Measurements from ENCODE around the gene TTLL8. TPM values are rescaled to one million over a fixed set of nuclear protein-coding genes. Genes with fewer than 3 reads are reported as not detected.

The TTLL8 gene
- total RNA-seq, 2 experiments from 2014 or later = not detected

DNA sequence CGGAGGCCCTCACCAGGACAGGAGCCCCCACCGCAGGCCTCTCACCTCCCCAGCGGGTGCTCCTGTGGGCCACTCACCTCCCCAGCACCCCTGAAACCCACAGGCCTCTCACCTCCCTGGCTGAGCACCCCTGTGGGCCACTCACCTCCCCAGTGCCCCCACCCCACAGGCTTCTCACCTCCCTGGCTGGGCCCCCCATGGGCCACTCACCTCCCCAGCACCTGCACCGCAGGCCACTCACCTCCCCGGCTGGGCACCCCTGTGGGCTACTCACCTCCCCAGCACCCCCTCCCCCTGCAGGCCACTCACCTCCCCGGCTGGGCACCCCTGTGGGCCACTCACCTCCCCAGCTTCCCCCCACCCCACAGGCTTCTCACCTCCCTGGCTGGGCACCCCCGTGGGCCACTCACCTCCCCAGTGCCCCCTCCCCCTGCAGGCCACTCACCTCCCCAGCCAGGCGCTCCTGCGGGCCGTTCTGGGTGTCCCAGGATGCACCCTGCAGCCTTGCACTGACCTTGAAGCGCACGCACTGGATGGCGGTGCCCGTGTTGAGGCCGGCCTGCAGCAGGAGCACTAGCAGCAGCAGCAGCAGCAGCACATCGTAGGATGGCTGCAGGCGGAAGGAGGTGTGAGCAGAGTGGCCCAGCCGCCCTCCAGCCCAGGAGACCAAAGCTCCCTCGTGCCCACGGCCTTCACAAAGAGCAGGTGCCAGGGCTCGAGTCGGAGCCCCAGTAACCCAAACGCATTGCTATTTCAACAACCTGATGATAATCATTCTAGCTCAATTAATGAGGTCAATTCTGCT lies 5.7 kb upstream of the TTLL8 start:
- ChIA-PET CTCF (no interaction called here), POLR2A (no interaction called here)
- Mint-ChIP-seq H3K36me3 (ENCODE audit: low read depth) (no peaks in the 10 kb centered on the region), H3K27me3 (peaks cover 10% of the 10 kb centered on the region), H3K4me1 (no peaks in the 10 kb centered on the region), H3K27ac (no peak overlapping the region), H3K9me3 (no peaks in the 10 kb centered on the region), H3K4me3 (no peak overlapping the region)
- no peak for DNase-seq

DNA sequence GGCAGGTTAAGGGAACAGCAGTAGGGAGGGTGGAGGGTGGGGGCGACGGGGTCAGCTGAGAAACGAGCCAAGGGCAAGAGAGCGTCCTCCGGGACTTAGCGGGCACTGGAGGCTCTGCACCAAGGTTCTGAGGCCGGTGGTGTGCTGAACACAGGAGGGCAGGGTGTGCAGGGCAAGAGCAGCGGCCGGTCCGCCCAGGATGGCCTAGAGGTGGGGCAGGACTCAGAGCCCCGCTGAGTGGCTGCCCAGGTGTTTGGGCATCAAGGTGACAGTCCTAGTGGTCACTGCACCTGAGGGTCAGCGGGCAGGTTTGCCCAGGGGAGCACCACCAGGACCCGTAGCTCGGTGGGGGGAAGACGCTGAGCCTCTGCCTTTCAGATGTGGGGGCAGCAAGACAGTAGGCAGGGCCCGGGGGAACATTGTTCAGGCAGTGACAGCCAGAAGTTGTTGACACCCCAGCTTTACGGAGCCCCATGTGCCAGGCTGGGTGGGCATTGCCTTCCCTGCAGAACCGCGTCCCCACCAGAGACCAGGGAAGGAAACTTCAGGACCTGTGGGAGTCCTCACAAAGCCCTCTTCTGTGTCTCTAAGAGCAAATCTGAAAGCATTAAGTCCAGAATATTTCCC lies 4.5 kb upstream of the TTLL8 start:
- H3K4me3 Mint-ChIP-seq = no peak overlapping the region

DNA sequence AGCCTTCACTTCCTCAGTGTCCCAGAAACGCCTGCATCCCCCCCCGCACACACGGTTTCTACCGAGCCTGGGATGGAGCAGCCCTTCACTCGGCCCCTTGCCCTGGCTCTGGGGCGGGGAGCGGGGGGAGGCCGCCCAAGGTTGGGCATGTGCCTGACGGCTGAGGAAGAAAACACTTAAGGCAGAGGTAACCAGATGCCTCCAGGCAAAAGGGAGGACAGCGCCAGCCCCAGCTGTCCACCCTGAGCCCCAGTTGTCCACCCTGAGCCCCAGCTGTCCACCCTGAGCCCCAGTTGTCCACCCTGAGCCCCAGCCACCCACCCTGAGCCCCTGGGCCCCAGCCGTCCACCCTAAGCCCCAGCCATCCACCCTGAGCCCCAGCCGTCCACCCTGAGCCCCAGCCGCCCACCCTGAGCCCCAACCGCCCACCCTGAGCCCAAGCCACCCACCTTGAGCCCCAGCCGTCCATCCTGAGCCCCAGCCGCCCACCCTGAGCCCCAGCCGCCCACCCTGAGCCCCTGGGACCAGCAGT lies 3.8 kb upstream of the TTLL8 start:
- DNase-seq = no peak
- Mint-ChIP-seq H3K4me3 (no peak overlapping the region), H3K27me3 (peaks cover 14% of the 10 kb centered on the region), H3K27ac (no peak overlapping the region), H3K36me3 (ENCODE audit: low read depth) (no peaks in the 10 kb centered on the region), H3K4me1 (no peaks in the 10 kb centered on the region), H3K9me3 (no peaks in the 10 kb centered on the region)
- ChIA-PET POLR2A (no interaction called here), CTCF (no interaction called here)

More for the DNA sequence above, 4.5 kb upstream of the TTLL8 start:
- ChIA-PET POLR2A (no interaction called here), CTCF (interaction anchor here (0.7 kb wide), 1 partner anchor 358 kb away, joined by 3 read pairs; no protein-coding TSS in a partner anchor)
- Mint-ChIP-seq H3K27ac (no peak overlapping the region), H3K9me3 (no peaks in the 10 kb centered on the region), H3K36me3 (ENCODE audit: low read depth) (no peaks in the 10 kb centered on the region), H3K4me1 (no peaks in the 10 kb centered on the region), H3K27me3 (peaks cover 12% of the 10 kb centered on the region)
- DNase-seq = no peak

DNA sequence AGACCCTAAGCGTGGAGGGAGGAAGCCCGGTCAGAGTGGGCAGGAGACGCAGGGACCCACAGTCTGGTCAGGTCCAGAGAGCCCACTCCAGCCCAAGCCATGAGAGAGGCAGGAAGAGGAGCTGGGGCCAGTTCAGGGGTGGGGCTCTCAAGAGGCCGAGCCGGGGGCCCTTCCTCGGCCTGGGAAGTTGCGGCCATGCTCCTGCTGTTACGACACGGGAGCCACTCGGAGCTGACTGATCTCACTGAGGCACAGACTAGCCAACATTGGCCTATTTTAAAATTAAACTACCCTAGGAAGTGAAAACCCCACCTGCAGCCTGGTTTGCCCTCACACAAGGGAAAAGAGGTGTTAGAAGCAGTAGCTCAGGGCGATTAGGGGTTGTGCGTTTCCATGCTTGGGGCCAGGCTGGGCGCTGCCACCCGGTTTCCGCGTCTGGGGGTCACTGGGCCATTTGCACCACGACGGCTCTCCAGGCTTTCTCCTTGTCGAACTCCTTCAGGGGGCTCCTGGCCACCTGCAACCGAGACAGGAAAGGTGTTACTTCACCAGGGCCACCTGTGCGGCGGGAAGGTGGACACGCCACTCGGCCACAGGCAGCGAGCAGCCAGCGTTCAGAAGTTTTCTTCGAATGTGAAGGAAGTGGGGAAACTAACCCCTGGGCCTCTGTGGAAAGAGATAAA lies 3.2 kb upstream of the TTLL8 start:
- no peak for DNase-seq
- no peaks in the 10 kb centered on the region for H3K9me3 Mint-ChIP-seq
- H3K4me1 Mint-ChIP-seq = no peaks in the 10 kb centered on the region
- no peaks in the 10 kb centered on the region for H3K36me3 Mint-ChIP-seq (ENCODE audit: low read depth)
- peaks cover 14% of the 10 kb centered on the region for H3K27me3 Mint-ChIP-seq
- H3K4me3 Mint-ChIP-seq = no peak overlapping the region
- CTCF ChIA-PET = no interaction called here
- POLR2A ChIA-PET = no interaction called here
- no peak overlapping the region for H3K27ac Mint-ChIP-seq

DNA sequence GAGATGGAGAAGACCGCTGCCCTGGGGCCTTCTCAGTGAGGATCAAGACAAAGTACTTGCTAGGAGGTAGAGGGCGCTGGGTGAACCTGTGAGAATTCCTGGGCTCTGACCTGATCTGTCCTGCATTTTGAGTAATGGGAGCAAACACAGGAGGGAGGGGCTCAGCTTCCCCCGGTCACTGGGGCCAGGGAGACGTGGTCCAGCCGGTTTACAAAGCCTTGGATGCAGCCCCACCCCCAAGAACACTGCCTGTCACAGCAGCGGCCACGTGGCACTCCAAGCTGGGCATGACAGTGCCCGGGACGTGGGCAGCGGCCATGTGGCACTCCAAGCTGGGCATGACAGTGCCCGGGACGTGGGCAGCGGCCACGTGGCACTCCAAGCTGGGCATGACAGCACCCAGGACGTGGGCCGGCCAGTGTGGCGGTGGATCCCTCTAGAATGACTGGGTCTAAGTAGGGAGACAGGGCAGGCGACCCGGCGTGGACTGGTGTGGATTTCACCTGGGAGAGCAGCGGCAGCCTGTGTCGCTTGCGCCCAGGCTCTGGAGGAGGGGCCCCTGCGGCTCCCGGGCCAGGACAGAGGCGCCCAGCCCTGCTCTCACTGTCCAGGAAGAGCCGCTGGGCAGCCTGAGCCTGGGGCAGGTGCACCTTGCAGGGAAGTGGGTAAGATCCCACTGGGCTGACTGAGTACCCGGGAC lies 2.5 kb upstream of the TTLL8 start:
- H3K9me3 Mint-ChIP-seq = no peaks in the 10 kb centered on the region
- no peak overlapping the region for H3K27ac Mint-ChIP-seq
- H3K4me3 Mint-ChIP-seq = no peak overlapping the region
- ChIA-PET POLR2A (no interaction called here), CTCF (no interaction called here)
- H3K27me3 Mint-ChIP-seq = peaks cover 14% of the 10 kb centered on the region
- H3K4me1 Mint-ChIP-seq = no peaks in the 10 kb centered on the region
- no peaks in the 10 kb centered on the region for H3K36me3 Mint-ChIP-seq (ENCODE audit: low read depth)
- DNase-seq = no peak

DNA sequence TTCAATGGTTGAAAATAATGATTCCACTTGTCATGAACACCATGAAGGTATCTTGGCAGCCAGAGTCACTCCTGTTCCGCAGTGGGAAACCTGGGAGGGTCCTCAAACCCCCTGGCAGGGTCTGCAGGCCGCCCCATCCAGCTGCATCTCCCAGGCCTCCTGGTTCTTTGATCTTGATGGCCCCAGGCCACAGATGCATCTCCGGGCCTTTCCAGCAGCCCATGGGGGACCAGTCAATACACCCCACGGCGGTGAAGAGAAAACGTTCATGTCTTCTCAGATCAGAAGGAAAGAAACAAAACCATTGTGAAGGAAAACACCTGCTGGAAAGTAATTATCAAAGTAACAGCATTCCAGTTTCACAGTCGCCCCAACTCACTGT lies 1.8 kb upstream of the TTLL8 start:
- Mint-ChIP-seq H3K9me3 (no peaks in the 10 kb centered on the region), H3K36me3 (ENCODE audit: low read depth) (no peaks in the 10 kb centered on the region), H3K27me3 (peaks cover 16% of the 10 kb centered on the region), H3K27ac (peak overlapping the region; percentile 36), H3K4me1 (no peaks in the 10 kb centered on the region), H3K4me3 (no peak overlapping the region)
- ChIA-PET POLR2A (no interaction called here), CTCF (no interaction called here)
- DNase-seq = no peak

DNA sequence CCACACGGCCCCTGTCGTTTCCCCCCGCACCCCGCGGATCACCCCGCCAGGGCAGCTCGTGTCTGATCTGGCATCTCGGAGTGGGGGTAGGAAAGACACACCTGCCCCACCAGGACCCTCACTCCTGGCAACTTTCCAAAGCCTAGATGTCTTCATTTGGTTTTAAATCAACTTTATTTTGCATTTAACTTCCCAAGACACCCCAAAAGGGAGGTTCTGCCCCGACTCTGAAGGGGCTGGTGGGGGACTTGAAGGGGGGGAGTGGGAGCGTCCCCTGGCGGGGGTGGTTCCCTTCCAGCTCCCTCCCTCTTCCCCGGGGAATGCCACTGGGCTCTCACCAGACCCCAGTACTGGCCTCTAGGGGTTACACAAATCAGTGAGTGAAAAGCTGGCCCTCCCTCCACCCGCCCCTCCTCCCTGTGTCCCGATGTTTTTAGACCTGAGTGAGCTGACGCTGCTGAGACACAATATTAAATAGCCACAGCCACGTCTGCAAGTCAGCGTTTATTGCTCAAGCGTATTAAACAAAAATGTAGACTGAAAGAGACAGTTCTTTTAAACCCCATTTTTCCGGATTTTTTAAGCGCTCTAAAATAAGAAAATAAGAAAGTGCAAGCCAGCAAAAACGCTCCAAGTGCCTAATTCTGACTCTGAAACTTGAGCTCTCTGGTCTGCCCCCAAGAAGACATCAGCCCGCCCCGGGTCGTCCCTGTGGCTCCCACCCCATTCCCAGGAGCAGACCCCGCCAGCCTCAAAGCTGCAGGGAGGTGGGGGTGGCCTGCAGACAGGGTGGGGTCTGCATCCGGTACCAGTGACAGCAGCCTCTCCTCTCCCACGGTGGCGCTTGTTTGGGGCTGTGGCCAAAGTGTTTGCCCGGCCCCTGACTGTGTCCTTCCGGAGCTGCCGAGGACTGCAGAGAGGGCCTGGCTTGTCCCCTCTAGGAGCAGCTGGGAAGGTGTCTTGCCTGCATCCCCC lies 1.1 kb upstream of the TTLL8 start:
- Mint-ChIP-seq H3K27ac (no peak overlapping the region), H3K36me3 (ENCODE audit: low read depth) (no peaks in the 10 kb centered on the region), H3K9me3 (no peaks in the 10 kb centered on the region), H3K4me1 (no peaks in the 10 kb centered on the region), H3K27me3 (peaks cover 16% of the 10 kb centered on the region), H3K4me3 (no peak overlapping the region)
- ChIA-PET CTCF (no interaction called here), POLR2A (no interaction called here)
- no peak for DNase-seq

DNA sequence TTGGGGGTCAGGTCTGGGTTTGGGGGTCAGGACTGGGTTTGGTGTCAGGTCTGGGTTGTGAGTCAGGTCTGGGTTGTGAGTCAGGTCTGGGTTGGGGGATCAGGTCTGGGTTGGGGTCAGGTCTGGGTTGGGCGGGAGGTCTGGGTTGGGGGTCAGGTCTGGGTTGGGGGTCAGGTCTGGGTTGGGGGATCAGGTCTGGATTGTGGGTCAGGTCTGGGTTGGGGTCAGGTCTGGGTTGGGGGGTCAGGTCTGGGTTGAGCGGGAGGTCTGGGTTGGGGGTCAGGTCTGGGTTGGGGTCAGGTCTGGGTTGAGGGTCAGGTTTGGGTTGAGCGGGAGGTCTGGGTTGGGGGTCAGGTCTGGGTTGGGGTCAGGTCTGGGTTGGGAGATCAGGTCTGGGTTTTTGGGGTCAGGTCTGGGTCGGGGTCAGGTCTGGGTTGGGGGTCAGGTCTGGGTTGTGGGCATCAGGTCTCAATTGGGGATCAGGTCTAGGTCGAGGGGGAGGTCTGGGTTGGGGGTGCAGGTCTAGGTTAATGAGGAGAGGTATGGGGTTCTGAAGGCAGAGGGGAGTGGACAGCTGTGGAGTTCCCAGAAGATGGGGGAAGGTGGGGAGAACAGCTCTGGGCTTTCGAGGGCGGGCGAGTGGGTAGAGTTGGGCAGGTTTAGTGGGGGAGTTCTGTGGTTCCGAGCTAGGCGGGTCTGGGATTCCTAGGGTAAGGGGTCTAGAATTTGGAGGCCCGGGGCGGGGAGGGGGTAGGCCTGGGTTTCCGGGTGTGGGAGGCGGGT lies 629 bp downstream of the TTLL8 start:
- DNase-seq = no peak
- no peak overlapping the region for H3K27ac Mint-ChIP-seq
- peaks cover 6% of the 10 kb centered on the region for H3K9me3 Mint-ChIP-seq
- H3K4me1 Mint-ChIP-seq = no peaks in the 10 kb centered on the region
- H3K27me3 Mint-ChIP-seq = peaks cover 16% of the 10 kb centered on the region
- CTCF ChIA-PET = no interaction called here
- no peaks in the 10 kb centered on the region for H3K36me3 Mint-ChIP-seq (ENCODE audit: low read depth)
- no peak overlapping the region for H3K4me3 Mint-ChIP-seq
- POLR2A ChIA-PET = no interaction called here

DNA sequence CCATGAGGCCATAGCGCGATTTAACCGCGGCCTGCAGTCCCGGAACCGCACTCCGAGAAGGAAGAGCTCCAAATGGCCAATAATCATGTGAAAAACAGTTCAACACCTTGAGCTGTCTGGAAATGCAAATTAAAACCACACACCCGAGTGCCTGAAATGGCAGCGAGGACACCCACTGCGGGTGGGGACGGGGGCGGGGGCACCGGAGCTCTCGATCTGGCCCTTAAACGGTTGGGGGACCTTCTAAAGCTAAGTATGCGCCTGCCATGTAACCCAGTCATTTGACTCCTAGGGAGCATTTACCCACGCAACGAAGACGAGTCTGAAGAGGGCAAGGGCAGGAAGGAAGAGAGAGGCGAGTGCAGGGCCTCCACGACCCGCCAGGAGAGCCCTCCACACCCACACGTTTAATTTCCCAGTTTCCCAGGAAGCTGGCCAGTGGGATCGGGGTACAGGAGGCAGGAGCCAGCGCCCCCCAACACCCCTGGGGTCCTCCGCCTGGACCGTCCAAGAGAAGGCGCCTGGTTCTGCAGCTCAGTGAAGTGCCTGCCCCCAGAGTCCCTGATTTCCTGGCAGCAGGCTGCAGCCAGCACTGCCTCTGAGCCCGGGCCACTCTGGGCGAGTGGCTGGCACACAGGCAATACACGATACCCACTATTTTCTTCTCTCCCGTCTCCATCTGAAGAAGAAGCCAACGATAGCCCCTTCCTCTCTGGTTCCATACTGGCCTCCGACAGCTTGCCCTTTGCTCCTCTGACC lies 1.7 kb downstream of the TTLL8 start:
- H3K4me1 Mint-ChIP-seq = no peaks in the 10 kb centered on the region
- H3K27me3 Mint-ChIP-seq = peaks cover 14% of the 10 kb centered on the region
- no peaks in the 10 kb centered on the region for H3K36me3 Mint-ChIP-seq (ENCODE audit: low read depth)
- DNase-seq = no peak
- ChIA-PET POLR2A (no interaction called here), CTCF (interaction anchor here (1.1 kb wide), 1 partner anchor 12 kb away, joined by 4 read pairs; no protein-coding TSS in a partner anchor)
- H3K4me3 Mint-ChIP-seq = no peak overlapping the region
- no peak overlapping the region for H3K27ac Mint-ChIP-seq
- peaks cover 6% of the 10 kb centered on the region for H3K9me3 Mint-ChIP-seq

DNA sequence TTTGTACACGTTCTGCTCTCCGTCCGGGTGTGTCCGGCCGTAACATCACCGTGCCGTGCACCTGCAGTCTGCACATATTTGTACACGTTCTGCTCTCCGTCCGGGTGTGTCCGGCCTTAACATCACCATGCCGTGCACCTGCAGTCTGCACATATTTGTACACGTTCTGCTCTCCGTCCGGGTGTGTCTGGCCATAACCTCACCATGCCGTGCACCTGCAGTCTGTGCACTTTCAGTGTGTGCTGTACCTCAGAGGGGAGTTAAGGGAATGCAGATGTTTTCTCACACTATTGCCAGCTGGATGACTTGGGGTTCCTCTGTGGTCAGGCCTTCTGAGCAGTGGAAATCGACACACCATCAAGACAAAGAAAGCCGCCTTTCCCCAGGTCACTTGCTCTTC lies 4.2 kb downstream of the TTLL8 start:
- no peak for DNase-seq
- Mint-ChIP-seq H3K27ac (no peak overlapping the region), H3K9me3 (peaks cover 6% of the 10 kb centered on the region), H3K27me3 (peaks cover 6% of the 10 kb centered on the region), H3K4me3 (no peak overlapping the region), H3K36me3 (ENCODE audit: low read depth) (no peaks in the 10 kb centered on the region), H3K4me1 (no peaks in the 10 kb centered on the region)
- POLR2A ChIA-PET = no interaction called here
- CTCF ChIA-PET = no interaction called here

DNA sequence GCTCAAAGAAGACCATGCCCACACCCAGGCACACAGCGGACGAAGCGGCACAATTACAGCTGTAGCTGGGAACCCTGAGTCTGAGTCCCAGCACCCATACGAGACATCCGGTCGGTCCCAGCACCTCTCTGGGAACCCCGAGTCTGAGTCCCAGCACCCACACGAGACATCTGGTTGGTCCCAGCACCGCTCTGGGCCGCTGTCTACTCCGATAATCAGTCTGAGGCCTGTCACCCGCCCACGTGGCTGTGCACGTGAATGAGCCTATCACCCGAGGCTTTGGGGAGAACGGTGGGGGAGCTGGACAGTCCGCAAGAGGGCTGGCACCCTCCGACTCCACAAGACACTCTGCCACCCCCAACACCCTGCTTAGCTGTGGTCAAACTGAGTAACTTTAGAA lies 6.2 kb downstream of the TTLL8 start:
- no peak for DNase-seq
- H3K27ac Mint-ChIP-seq = no peak overlapping the region
- no peaks in the 10 kb centered on the region for H3K36me3 Mint-ChIP-seq (ENCODE audit: low read depth)
- ChIA-PET POLR2A (no interaction called here), CTCF (no interaction called here)
- peaks cover 6% of the 10 kb centered on the region for H3K9me3 Mint-ChIP-seq
- H3K4me3 Mint-ChIP-seq = no peak overlapping the region
- no peaks in the 10 kb centered on the region for H3K4me1 Mint-ChIP-seq
- H3K27me3 Mint-ChIP-seq = peaks cover 2% of the 10 kb centered on the region
